IMR-90 (cell line): ENCODE results near the gene PRM3. TPM values are rescaled to one million over a fixed set of nuclear protein-coding genes. Genes with fewer than 3 reads are reported as not detected.

Source experiments
- ATAC-seq: fragments of 200-7000 bp; cut with Tn5 transposase; 2 replicates; pipeline ENCODE4 v1.9.1; 2020; ENCODE audit warnings: low read depth, mild to moderate bottlenecking, moderate library complexity
- BruUV-seq: library from RNA; stranded (reverse); fragments of 400-500 nt; replicated peaks from 2 replicates; lab custom pipeline; 2021; lab: Mats Ljungman, UMichigan
- CTCF ChIA-PET: fragments of 300-600 bp; formaldehyde crosslinking; extraction: SDS; loops from one replicate; lab custom pipeline; 2021; ENCODE audit warnings: antibody characterized with exemption; lab: Yijun Ruan, JAX
- POLR2A ChIA-PET: fragments of 300-600 bp; sonication (Branson Sonifier 250); formaldehyde crosslinking; loops from one replicate; lab custom pipeline; 2022; ENCODE audit warnings: antibody characterized with exemption; ENCODE audit not compliant: unreplicated experiment; lab: Charles Lee
- DNase-seq: peaks from one replicate; pipeline ENCODE4 v3.0.0; 2013
- H2AFZ ChIP-seq: replicated peaks from 2 replicates; pipeline ENCODE3; 2013; ENCODE audit warnings: low read length, mild to moderate bottlenecking; ENCODE audit not compliant: poor library complexity
- H2AK5ac ChIP-seq: 2 replicates; pipeline ENCODE4 v1.6.1; 2013; ENCODE audit warnings: low read depth, low read length, inconsistent platforms
- H2AK9ac ChIP-seq: replicated peaks from 2 replicates; pipeline ENCODE3; 2013; ENCODE audit warnings: mild to moderate bottlenecking, low read depth, low read length, moderate library complexity; ENCODE audit not compliant: poor library complexity
- H2BK120ac ChIP-seq: 2 replicates; pipeline ENCODE4 v1.6.1; 2013; ENCODE audit warnings: low read depth, low read length, inconsistent platforms
- H2BK15ac ChIP-seq: 3 replicates; pipeline ENCODE4 v1.6.1; 2013; ENCODE audit warnings: low read depth, low read length, inconsistent platforms
- H2BK20ac ChIP-seq: 2 replicates; pipeline ENCODE4 v1.6.1; 2013; ENCODE audit warnings: low read depth, mild to moderate bottlenecking, inconsistent platforms, low read length, moderate library complexity
- H2BK5ac ChIP-seq: 2 replicates; pipeline ENCODE4 v1.6.1; 2013; ENCODE audit warnings: mild to moderate bottlenecking, low read depth, low read length, inconsistent platforms; ENCODE audit not compliant: poor library complexity, severe bottlenecking
- H3K14ac ChIP-seq: replicated peaks from 2 replicates; pipeline ENCODE4 v1.6.1; 2013; ENCODE audit warnings: low read depth, low read length, inconsistent platforms
- H3K18ac ChIP-seq: 2 replicates; pipeline ENCODE4 v1.6.1; 2013; ENCODE audit warnings: low read depth, low read length, control low read depth
- H3K23ac ChIP-seq: 2 replicates; pipeline ENCODE4 v1.6.1; 2013; ENCODE audit warnings: low read depth, low read length, inconsistent platforms
- H3K27ac ChIP-seq: 2 replicates; pipeline ENCODE4 v1.5.1; 2013; ENCODE audit warnings: mild to moderate bottlenecking, control low read depth, low read length; ENCODE audit not compliant: insufficient read depth
- H3K27me3 ChIP-seq: 2 replicates; pipeline ENCODE4 v1.6.1; 2013; ENCODE audit warnings: low read length; ENCODE audit not compliant: control insufficient read depth, insufficient read depth
- H3K36me3 ChIP-seq: 2 replicates; pipeline ENCODE4 v1.6.1; 2013; ENCODE audit warnings: low read length, mixed read lengths; ENCODE audit not compliant: control insufficient read depth, insufficient read depth
- H3K4ac ChIP-seq: 2 replicates; pipeline ENCODE4 v1.6.1; 2013; ENCODE audit warnings: low read depth, low read length, inconsistent platforms
- H3K4me1 ChIP-seq: 2 replicates; pipeline ENCODE4 v1.6.1; 2013; ENCODE audit warnings: low read length, mixed read lengths; ENCODE audit not compliant: control insufficient read depth, insufficient read depth
- H3K4me2 ChIP-seq: 2 replicates; pipeline ENCODE4 v1.6.1; 2013; ENCODE audit warnings: low read depth, mild to moderate bottlenecking, control low read depth, low read length, moderate library complexity
- H3K4me3 ChIP-seq: 2 replicates; pipeline ENCODE4 v1.5.1; 2013; ENCODE audit warnings: low read depth, mild to moderate bottlenecking, control low read depth, low read length, moderate library complexity; ENCODE audit not compliant: insufficient read depth
- H3K56ac ChIP-seq: 2 replicates; pipeline ENCODE4 v1.6.1; 2013; ENCODE audit warnings: low read length, inconsistent platforms; ENCODE audit not compliant: insufficient read depth; ENCODE audit errors: extremely low read depth
- H3K79me1 ChIP-seq, 2 experiments: 2 replicates each; pipeline ENCODE4 v1.6.1; 2013; ENCODE audit warnings: low read length in 2 of 2, inconsistent platforms in 1 of 2, low read depth in 1 of 2
- H3K9ac ChIP-seq: 2 replicates; pipeline ENCODE4 v1.6.1; 2013; ENCODE audit warnings: low read depth, low read length, control low read depth
- H3K9me1 ChIP-seq: 2 replicates; pipeline ENCODE4 v1.6.1; 2013; ENCODE audit warnings: low read length, inconsistent platforms; ENCODE audit not compliant: insufficient read depth
- H3K9me3 ChIP-seq: 2 replicates; pipeline ENCODE4 v1.6.1; 2013; ENCODE audit warnings: low read length; ENCODE audit not compliant: control insufficient read depth, insufficient read depth
- H4K20me1 ChIP-seq: 2 replicates; pipeline ENCODE4 v1.6.1; 2013; ENCODE audit warnings: low read length, inconsistent platforms; ENCODE audit not compliant: insufficient read depth
- H4K5ac ChIP-seq: 2 replicates; pipeline ENCODE4 v1.6.1; 2013; ENCODE audit warnings: mild to moderate bottlenecking, low read depth, low read length, control low read depth
- H4K8ac ChIP-seq, 2 experiments: 2 replicates each; pipeline ENCODE4 v1.6.1; 2013; ENCODE audit warnings: low read depth in 2 of 2, low read length in 2 of 2, control low read depth in 1 of 2, inconsistent platforms in 1 of 2
- H4K91ac ChIP-seq: 2 replicates; pipeline ENCODE4 v1.6.1; 2013; ENCODE audit warnings: low read depth, low read length, inconsistent platforms; ENCODE audit not compliant: insufficient read depth
- RCOR1 ChIP-seq: IDR thresholded peaks from 2 replicates; pipeline ENCODE4 v1.6.1; 2012; ENCODE audit warnings: mild to moderate bottlenecking, low read length, improper control_type of control experiment; ENCODE audit not compliant: insufficient replicate concordance
- WGBS, 2 experiments: methylation state at CpG; one replicate each; pipeline versions ENCODE4 v1.1.5 to v1.1.7; 2013; ENCODE audit warnings: missing lambda C conversion rate in 2 of 2; ENCODE audit not compliant: insufficient read length in 1 of 2; ENCODE audit errors: extremely low coverage in 2 of 2; 5-methylcytosine and 5-hydroxymethylcytosine counted together
- dilution Hi-C: fragments of 300-500 bp; cut with HindIII; formaldehyde crosslinking; loops from one replicate; pipeline ENCODE4 v1.14.3; 2018; ENCODE audit warnings: low sequenced_read_pairs; ENCODE audit not compliant: unreplicated experiment
- in situ Hi-C: fragments of 300-500 bp; cut with MboI; formaldehyde crosslinking; loops from 3 replicates; pipeline ENCODE4 v1.14.3; 2019; ENCODE audit warnings: low sequenced_read_pairs, inconsistent platforms, mixed read lengths
- intact Hi-C: fragments of 100-400 bp; cut with micrococcal nuclease; formaldehyde crosslinking; loops from 2 replicates; pipeline ENCODE4 v1.10.0; 2022
- polyA plus RNA-seq, 3 experiments: library from polyadenylated mRNA; depleted of rRNA; stranded (reverse); fragments of >200 nt; gene quantifications; 2 replicates each; pipeline ENCODE4 v1.2.3, GENCODE V29; 2012; ENCODE audit warnings: low replicate concordance in 1 of 3
- total RNA-seq: library from RNA; depleted of rRNA; stranded (reverse); fragments of >200 nt; gene quantifications from 2 replicates; pipeline ENCODE4 v1.2.3, GENCODE V29; 2012

PRM3 gene
- total and polyA plus RNA-seq, 2 of the 4 experiments (the other 2 are of a cell fraction) = not detected

DNA sequence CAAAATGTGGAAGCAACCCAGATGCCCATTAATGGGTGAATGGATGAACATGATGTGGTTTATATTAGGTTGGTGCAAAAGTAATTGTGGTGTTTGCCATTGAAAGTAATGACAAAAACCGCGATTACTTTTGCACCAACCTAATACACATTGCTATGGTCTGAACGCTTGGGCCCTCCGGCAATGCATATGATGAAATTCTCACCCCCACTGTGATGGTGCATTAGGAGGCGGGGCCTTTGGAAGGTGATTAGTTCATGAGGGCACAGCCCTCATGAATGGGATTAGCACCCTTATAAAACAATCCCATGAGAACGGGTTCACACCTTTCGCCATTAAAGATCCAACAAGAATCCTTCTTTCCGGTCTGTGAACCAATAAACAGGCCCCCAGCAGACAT lies 33.0 kb upstream of the PRM3 start:
- no peak overlapping the region for H3K4ac ChIP-seq
- DNase-seq = no peak
- H4K20me1 ChIP-seq = no peaks in the 10 kb centered on the region
- no peak overlapping the region for H2AK5ac ChIP-seq
- no peak overlapping the region for H3K23ac ChIP-seq
- H4K91ac ChIP-seq = no peak overlapping the region
- no peaks in the 10 kb centered on the region for H3K27me3 ChIP-seq
- H2BK20ac ChIP-seq = no peak overlapping the region
- no peak overlapping the region for H3K4me2 ChIP-seq
- H4K8ac ChIP-seq = no peak overlapping the region
- H3K9me1 ChIP-seq = 0 out of 2 replicates have a peak, but pooled peaks cover 5% of the 10 kb centered on the region
- in situ Hi-C loops (loop anchor here (5.0 kb wide), 1 partner anchor 44 kb away; no protein-coding TSS in a partner anchor), intact Hi-C loops (no loop called here), dilution Hi-C loops (no loop called here)
- H3K18ac ChIP-seq = no peak overlapping the region
- H3K4me1 ChIP-seq = peaks cover 2% of the 10 kb centered on the region; the same call in 1 of the 2 replicates
- no peak overlapping the region for H2BK5ac ChIP-seq
- no peak overlapping the region for H3K27ac ChIP-seq
- ChIA-PET POLR2A (no interaction called here), CTCF (no interaction called here)
- no peak overlapping the region for H2AK9ac ChIP-seq
- H3K9ac ChIP-seq = no peak overlapping the region
- no peak overlapping the region for H2BK15ac ChIP-seq
- H2BK120ac ChIP-seq = no peak overlapping the region
- no peak overlapping the region for H4K5ac ChIP-seq
- no peak for TF ChIP-seq RCOR1
- no peak for ATAC-seq
- H3K4me3 ChIP-seq = no peak overlapping the region
- H3K9me3 ChIP-seq = no peaks in the 10 kb centered on the region
- H3K14ac ChIP-seq = no peak overlapping the region
- no peak overlapping the region for H2AFZ ChIP-seq
- no peaks in the 10 kb centered on the region for H3K36me3 ChIP-seq
- H3K79me1 ChIP-seq = no peaks in the 10 kb centered on the region
- BruUV-seq = no TSS peak
- no peak overlapping the region for H3K56ac ChIP-seq
- 80% methylated on average over 1 of the region's 8 CpGs; no CpG with 5 or more reads in 1 of the 2 experiments for WGBS, 2 experiments
